PC-9 (cell line): ENCODE measurements around the gene SYTL1.

Experiments
- CTCF ChIP-seq: fragments of 200-600 bp; sonication (generic); conservative IDR thresholded peaks from 2 replicates; pipeline ENCODE4 v1.6.1; 2017; ENCODE audit warnings: mixed run types, antibody characterized with exemption, mild to moderate bottlenecking, moderate library complexity
- EZH2 ChIP-seq: fragments of 200-600 bp; sonication (generic); IDR thresholded peaks from 2 replicates; pipeline ENCODE4 v1.8.0; 2017; ENCODE audit warnings: antibody characterized with exemption, low read depth

DNA sequence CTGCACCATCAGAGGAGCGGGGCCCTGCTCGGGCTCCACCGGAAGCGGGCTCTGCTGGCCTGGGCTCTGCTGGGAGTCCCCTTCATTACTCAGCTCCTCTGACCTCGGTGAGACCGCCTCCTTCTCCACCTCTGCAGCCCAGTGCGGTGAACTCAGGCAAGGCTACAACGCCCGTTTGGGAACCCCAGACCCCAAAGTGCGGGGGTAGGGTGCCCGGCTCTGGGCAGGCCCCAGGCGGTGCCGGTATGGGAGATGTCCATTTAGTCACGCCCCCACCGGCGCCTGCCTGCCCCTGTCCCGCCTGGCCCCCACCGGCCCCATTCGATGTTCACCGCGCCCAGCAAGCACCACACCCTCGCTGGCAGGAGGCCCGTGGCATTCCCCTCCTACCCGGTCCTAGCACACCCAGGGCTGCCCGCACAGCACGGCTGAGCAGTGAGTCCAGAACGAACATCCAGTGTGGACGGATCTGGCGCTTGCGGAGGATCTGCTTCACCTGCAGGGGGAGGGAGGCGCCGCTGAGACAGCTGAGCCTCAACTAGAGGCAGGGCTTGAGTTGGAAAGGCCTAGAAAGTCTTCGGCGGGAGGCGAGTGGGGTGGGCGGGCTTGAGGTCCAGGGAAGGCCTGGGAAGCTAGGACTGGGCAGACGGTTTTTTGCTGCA is 14.9 kb downstream of the SYTL1 start:
- TF ChIP-seq CTCF (no peak), EZH2 (no peak)
